GM18508 (cell line): ENCODE measurements around the gene DPP6.

Experiments
- ATAC-seq: cut with Tn5 transposase; IDR thresholded peaks from one replicate; pipeline ENCODE4 v1.9.1; 2021; ENCODE audit warnings: moderate number of reproducible peaks; ENCODE audit not compliant: insufficient read depth, unreplicated experiment

The DPP6 gene

DNA sequence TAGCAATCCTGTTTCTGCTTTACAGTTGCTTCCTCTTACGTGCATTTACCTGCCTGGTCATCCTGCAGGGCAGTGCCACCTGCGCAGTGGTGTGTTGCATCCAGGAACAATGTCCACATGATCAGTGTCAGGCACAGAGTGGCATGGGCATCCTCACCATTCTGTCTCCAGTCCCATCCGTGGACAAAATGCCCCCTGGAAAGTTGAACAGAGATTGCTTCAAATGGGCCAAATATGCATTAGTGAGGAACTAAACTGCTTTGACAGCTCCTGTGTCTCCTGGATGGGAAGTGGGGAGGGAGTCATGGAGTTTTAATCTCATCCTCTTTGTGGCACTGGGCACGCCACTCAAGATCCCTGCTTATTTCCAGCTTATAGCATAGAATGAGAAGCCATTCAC lies 151.8 kb downstream of the DPP6 start:
- no peak for ATAC-seq

DNA sequence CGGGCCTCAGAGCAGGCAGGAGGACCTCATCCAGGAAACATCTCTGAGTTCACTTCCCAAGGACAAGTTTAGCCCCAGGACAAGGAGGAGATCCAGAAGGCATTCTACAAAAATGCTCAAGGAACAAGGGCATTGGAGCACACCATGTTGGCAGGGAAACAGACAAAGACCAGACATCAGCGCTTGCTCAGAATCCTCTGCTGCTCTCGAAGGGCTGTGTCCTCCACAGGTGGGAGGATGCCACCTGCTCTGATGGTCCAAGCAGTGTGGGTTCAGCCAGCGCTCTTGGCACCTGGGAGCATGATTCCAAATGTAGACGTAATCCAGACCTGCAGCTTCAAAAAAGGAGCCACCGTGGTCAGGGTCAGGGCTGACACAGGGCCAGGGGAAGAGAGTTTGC lies 160.7 kb downstream of the DPP6 start:
- ATAC-seq: no peak

DNA sequence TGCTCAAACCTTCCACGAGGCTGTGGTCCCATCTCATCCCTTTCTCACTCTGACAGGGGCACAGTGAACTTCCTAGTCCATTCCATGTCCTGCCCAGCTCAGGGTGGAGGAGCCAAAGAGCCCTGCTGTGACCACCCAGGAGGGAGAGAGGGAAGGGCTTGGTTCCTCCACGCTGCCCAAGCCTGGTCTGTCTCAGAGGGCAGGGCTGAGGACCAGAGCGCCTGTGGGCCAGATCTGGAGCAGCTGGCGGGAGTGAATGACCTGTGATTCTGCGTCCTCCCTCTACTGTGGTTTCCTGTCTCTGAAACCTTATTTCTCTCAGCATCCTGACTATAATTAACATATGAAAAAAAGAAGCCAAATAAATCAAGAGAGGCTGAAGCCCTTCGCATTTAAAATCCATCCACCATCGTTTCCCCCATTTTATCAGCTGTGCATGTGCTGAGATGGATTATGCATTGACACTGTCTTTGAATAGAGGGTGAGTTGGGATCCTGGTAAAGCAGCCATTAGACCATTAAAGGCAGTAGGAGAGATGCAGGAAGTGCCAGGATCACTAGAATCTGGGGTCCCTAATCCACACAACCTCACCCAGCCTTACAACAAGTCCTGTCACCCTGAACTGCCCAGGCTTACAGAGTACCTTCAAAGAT lies 165.6 kb downstream of the DPP6 start:
- no peak for ATAC-seq

DNA sequence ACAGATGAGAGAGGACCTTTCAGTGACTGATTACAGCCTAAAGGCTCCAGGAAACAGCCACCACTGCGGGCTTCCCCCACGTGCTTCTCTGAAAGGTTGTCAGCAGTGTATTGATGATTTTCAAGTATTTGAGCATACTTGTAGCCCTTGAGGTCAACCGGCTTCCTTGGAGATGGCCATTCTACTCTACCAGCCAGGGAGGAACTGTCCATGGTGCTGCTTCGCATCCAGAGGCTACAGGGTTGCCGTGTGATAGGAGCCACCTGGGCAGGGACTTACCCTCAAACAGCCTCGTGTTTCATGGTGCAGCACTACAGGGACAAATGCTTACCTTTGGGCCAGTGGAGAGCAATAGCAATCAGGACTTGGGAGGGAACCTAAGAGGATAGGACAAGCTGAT lies 179.5 kb downstream of the DPP6 start:
- no peak for ATAC-seq

GRCh38 chr7:154232700-154233099 lies 180.5 kb downstream of the DPP6 start:
- ATAC-seq: no peak

DNA sequence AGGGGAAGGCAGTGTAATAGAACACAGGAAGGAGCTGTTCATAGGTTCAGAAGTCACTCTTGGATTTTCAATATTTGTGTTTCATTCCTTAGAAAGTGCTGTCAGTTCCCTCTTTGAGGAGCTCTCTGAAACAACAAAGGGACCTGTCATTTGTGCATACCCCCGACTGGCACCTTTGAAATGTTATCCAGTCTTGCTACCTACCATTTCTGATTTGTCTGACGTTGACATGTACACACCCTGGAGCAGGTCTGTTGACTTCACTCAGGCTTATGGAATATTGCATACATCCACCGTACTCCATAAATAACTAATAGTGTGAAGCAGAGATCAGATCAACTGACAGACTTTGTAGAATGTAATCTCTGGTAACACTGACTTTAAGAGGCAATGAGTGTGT lies 189.8 kb downstream of the DPP6 start:
- ATAC-seq: no peak

- no peak for ATAC-seq
Measured at GRCh38 chr7:154242709-154243108, 190.5 kb downstream of the DPP6 start.

DNA sequence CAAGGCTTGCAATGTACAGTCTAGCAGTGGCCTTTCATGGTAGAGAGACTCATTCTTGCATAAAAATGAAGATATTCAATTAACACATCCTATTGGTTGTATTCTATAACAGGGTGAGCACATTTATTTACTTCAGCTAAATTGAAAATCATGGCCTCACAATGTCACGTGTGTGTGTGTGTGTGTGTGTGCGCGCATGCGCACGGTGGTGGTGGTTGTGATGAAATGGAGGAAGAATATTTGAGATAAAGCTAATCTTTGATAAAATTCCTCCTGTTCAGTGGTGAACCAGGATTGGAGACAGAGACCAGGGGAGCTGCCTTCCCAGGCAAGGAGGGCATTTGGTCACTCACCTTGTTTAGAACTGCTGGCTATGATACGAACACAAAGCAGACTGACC lies 199.8 kb downstream of the DPP6 start:
- no peak for ATAC-seq

DNA sequence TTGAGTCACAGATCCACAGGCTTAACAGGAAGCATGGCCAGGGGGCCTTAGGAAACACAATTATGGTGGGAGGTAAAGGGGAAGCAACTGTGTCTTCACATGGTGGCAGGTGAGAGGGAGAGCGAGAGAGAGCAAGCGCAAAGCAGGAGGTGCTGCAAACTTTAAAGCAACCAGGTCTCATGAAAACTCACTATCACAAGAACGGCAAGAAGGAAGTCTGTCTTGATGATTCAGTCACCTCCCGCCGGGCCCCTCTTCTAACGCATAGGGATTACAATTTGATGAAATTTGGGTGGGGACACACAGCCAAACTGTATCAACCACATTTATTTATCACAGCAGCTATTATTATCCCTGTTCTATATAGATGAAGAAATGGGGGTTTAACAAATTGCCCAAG lies 201.6 kb downstream of the DPP6 start:
- no peak for ATAC-seq

DNA sequence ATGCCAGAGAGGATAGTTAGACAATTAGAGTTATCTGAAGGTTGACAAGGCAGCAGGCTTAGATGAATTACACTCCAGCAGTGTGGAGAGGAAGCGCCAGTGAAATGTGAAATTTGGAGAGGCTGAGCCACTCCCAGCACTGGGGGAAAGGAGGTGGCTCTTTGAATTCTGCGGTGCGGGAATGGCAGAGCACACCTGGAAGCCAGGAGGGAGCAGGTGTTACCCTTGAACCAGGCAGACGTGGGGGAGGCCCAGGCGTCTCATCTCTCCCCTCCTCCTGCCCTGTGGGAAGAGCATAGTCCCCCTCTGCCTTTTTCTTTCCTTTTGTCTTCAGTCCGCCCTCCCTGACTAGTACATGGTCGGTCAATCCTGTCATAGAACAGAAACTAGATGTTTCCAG lies 203.1 kb downstream of the DPP6 start:
- no peak for ATAC-seq

DNA sequence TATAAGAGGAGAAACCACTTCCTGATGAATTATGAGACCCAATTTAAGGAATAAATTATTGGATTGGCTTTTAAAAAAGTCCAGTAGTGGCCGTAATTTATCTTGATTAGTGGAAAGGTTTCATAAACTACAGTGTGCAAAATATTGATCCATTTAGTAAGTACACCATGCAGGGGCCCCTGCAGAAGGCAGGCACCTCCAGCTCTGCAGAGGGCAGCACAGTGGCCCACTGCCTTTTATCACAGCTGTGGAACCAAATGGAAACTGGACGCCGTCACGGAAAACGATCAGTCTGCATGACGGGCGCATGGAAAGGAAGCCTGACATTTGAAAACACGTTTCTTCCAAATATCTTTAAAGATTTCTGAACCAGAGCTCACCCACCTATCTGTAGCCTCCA lies 204.0 kb downstream of the DPP6 start:
- ATAC-seq: no peak

- ATAC-seq: no peak
Measured at GRCh38 chr7:154259396-154259795, 207.2 kb downstream of the DPP6 start.

- ATAC-seq: no peak
Measured at GRCh38 chr7:154287356-154287755, 235.2 kb downstream of the DPP6 start.

DNA sequence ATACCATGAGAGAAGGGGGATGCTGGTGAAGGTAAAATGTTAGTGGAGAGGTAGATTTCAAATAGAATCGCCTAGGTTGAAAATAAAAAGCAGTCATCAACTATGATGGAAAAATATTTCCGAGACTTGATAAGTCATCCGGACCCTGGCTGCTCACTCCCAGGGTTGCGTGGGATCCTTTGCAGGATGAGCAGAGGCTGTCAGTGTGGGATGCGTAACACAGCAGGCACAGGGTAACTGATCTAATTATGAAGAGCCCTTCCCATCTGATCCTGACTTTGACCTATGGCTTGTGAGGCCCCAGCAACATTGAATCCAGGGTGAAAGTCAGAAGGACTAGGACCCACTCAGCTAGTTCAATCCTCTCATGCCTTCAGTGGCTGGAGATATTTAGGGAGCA lies 236.9 kb downstream of the DPP6 start:
- no peak for ATAC-seq

DNA sequence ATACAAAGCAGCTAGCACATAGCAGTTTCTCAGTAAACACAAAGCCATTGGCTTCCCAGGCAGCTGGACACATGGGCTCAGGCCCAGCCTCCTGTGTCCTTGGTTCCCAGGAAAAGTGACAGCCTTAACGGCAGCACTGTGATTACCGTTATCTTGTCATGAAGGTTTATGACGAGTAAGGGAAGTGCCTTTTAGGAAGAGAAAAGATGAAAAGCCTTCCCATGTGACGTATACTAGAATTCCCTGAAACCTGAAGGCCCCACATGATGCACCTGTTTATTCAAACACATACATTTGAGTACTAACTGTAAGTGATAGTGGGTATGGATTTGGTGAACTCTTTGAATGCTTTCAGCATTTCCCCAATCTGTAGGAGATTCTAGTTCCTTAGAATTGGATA lies 244.2 kb downstream of the DPP6 start:
- no peak for ATAC-seq

- no peak for ATAC-seq
Measured at GRCh38 chr7:154299736-154300135, 247.5 kb downstream of the DPP6 start.

GRCh38 chr7:154302380-154302779 lies 250.2 kb downstream of the DPP6 start:
- no peak for ATAC-seq

DNA sequence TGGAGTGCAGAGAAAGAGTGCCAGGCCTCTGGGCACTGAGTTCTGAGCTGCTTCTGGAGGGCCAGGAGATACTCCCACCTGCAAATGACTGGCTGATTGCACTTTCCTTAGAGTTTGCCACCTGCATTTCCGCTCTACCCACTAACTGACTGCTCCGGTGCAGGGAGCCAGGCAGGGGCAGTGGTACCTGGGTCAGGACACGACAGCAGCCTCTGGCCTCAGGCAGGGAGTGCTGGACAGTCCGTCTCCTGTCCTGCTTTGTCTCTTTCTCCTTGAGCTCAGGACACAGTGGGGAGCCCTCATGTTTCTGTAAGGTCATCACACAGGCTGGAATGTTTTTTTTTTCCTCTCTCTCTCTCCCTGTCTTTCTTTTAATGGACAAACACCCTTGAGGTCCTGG lies 252.0 kb downstream of the DPP6 start:
- ATAC-seq: no peak

- ATAC-seq: no peak
Measured at GRCh38 chr7:154304740-154305700, 252.8 kb downstream of the DPP6 start.

GRCh38 chr7:154306036-154306435 lies 253.8 kb downstream of the DPP6 start:
- ATAC-seq: no peak

GRCh38 chr7:154308928-154309327 lies 256.7 kb downstream of the DPP6 start:
- no peak for ATAC-seq

GRCh38 chr7:154310114-154310513 lies 257.9 kb downstream of the DPP6 start:
- ATAC-seq: no peak
